Measurements from ENCODE around the gene IP6K3. TPM values are rescaled to one million over a fixed set of nuclear protein-coding genes. Genes with fewer than 3 reads are reported as not detected.

Gene IP6K3
- polyA plus RNA-seq, 1 donor (not counting 4 experiments of a cell fraction or from before 2014, with no cell fraction given) = not detected

- H4K20me1 ChIP-seq (ENCODE audit: control insufficient read depth, extremely low read depth, insufficient read depth, low read length) = no peaks in the 10 kb centered on the region
- no peaks in the 10 kb centered on the region for H3K27me3 ChIP-seq (ENCODE audit: control insufficient read depth, extremely low read depth, insufficient read depth, low read length)
- no peak overlapping the region for H3K4me2 ChIP-seq (ENCODE audit: control insufficient read depth, extremely low read depth, insufficient read depth, low read depth, low read length)
- FAIRE-seq (no peak), DNase-seq (ENCODE audit: low read depth, low spot score) (no peak)
- H3K9ac ChIP-seq (ENCODE audit: control insufficient read depth, extremely low read depth, insufficient read depth, low read length) = no peak overlapping the region
- no peak overlapping the region for H3K4me3 ChIP-seq (ENCODE audit: control insufficient read depth in 2 of 3, extremely low read depth in 1 of 3, insufficient read depth in 2 of 3, low read depth in 1 of 3, low read length in 3 of 3)
- H3K27ac ChIP-seq (ENCODE audit: control insufficient read depth, insufficient read depth, low read length) = no peak overlapping the region
- H3K36me3 ChIP-seq (ENCODE audit: control insufficient read depth in 2 of 2, extremely low read depth in 1 of 2, insufficient read depth in 2 of 2, low read length in 2 of 2) = peaks cover 56 to 68% of the 10 kb centered on the region in 2 experiments
- TF ChIP-seq, protein P1, sequence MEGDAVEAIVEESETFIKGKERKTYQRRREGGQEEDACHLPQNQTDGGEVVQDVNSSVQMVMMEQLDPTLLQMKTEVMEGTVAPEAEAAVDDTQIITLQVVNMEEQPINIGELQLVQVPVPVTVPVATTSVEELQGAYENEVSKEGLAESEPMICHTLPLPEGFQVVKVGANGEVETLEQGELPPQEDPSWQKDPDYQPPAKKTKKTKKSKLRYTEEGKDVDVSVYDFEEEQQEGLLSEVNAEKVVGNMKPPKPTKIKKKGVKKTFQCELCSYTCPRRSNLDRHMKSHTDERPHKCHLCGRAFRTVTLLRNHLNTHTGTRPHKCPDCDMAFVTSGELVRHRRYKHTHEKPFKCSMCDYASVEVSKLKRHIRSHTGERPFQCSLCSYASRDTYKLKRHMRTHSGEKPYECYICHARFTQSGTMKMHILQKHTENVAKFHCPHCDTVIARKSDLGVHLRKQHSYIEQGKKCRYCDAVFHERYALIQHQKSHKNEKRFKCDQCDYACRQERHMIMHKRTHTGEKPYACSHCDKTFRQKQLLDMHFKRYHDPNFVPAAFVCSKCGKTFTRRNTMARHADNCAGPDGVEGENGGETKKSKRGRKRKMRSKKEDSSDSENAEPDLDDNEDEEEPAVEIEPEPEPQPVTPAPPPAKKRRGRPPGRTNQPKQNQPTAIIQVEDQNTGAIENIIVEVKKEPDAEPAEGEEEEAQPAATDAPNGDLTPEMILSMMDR (optimal IDR thresholded peaks at IDR 0.05 in 1 of 3, IDR thresholded peaks at IDR 0.05 in 1 of 3, conservative IDR thresholded peaks at IDR 0.05 in 1 of 3; ENCODE audit: extremely low read depth in 1 of 3, insufficient read depth in 2 of 3, low read length in 3 of 3) = no peak
- no peak for TF ChIP-seq EZH2 (IDR thresholded peaks at IDR 0.05; ENCODE audit: low read length)
- no peaks in the 10 kb centered on the region for H3K9me1 ChIP-seq (ENCODE audit: control insufficient read depth, extremely low read depth, insufficient read depth, low read length)
- dilution Hi-C loops (cut with MboI; ENCODE audit: extremely low pct_ligation_motif_present, low sequenced_read_pairs) = no loop called here
- no peak overlapping the region for H2AFZ ChIP-seq (ENCODE audit: control insufficient read depth, low read length)
- no peaks in the 10 kb centered on the region for H3K79me2 ChIP-seq (ENCODE audit: control insufficient read depth, insufficient read depth, low read length)
- no peaks in the 10 kb centered on the region for H3K9me3 ChIP-seq (ENCODE audit: control insufficient read depth, low read depth, low read length)
- peaks cover 15% of the 10 kb centered on the region for H3K4me1 ChIP-seq (ENCODE audit: control insufficient read depth, extremely low read depth, insufficient read depth, low read length)
Observed at GRCh38 chr6:33689879-33690278, 56.8 kb downstream of the IP6K3 start.

DNA sequence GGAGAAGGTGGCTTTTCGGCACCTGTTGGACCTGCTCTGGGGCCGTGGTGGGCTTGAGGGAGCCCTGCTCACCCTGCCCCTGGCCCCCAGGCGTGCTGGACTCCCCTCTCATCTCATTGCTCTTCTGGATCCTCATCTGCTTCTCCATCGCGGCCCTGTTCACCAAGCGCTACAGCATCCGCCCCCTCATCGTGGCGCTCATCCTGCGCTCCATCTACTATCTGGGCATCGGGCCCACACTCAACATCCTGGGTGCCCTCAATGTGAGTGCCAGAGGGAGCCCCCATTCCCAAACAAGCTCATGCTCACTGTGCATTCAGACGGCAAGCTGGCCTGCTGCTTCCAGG is 57.6 kb downstream of the IP6K3 start:
- no peaks in the 10 kb centered on the region for H3K9me1 ChIP-seq (ENCODE audit: control insufficient read depth, extremely low read depth, insufficient read depth, low read length)
- peaks cover 7% of the 10 kb centered on the region for H3K4me1 ChIP-seq (ENCODE audit: control insufficient read depth, extremely low read depth, insufficient read depth, low read length)
- FAIRE-seq (no peak), DNase-seq (ENCODE audit: low read depth, low spot score) (no peak)
- H3K27ac ChIP-seq (ENCODE audit: control insufficient read depth, insufficient read depth, low read length) = no peak overlapping the region
- H3K9ac ChIP-seq (ENCODE audit: control insufficient read depth, extremely low read depth, insufficient read depth, low read length) = no peak overlapping the region
- no peak overlapping the region for H2AFZ ChIP-seq (ENCODE audit: control insufficient read depth, low read length)
- H4K20me1 ChIP-seq (ENCODE audit: control insufficient read depth, extremely low read depth, insufficient read depth, low read length) = no peaks in the 10 kb centered on the region
- H3K4me2 ChIP-seq (ENCODE audit: control insufficient read depth, extremely low read depth, insufficient read depth, low read depth, low read length) = no peak overlapping the region
- TF ChIP-seq, protein P1 (optimal IDR thresholded peaks at IDR 0.05 in 1 of 3, IDR thresholded peaks at IDR 0.05 in 1 of 3, conservative IDR thresholded peaks at IDR 0.05 in 1 of 3; ENCODE audit: extremely low read depth in 1 of 3, insufficient read depth in 2 of 3, low read length in 3 of 3) = no peak
- no peak for TF ChIP-seq EZH2 (IDR thresholded peaks at IDR 0.05; ENCODE audit: low read length)
- dilution Hi-C loops (cut with MboI; ENCODE audit: extremely low pct_ligation_motif_present, low sequenced_read_pairs) = no loop called here
- H3K36me3 ChIP-seq (ENCODE audit: control insufficient read depth in 2 of 2, extremely low read depth in 1 of 2, insufficient read depth in 2 of 2, low read length in 2 of 2) = peaks cover 63 to 65% of the 10 kb centered on the region in 2 experiments
- no peaks in the 10 kb centered on the region for H3K79me2 ChIP-seq (ENCODE audit: control insufficient read depth, insufficient read depth, low read length)
- no peaks in the 10 kb centered on the region for H3K27me3 ChIP-seq (ENCODE audit: control insufficient read depth, extremely low read depth, insufficient read depth, low read length)
- H3K4me3 ChIP-seq (ENCODE audit: control insufficient read depth in 2 of 3, extremely low read depth in 1 of 3, insufficient read depth in 2 of 3, low read depth in 1 of 3, low read length in 3 of 3) = no peak overlapping the region
- H3K9me3 ChIP-seq (ENCODE audit: control insufficient read depth, low read depth, low read length) = no peaks in the 10 kb centered on the region

All from keratinocyte (primary cell).